HepG2 (cell line): ENCODE results near the gene CDC42BPG. TPM values are rescaled to one million over a fixed set of nuclear protein-coding genes. Genes with fewer than 3 reads are reported as not detected.

ENCODE experiments used
- GATAD2A ChIP-seq: IDR thresholded peaks from 2 replicates; pipeline ENCODE4 v1.6.1; 2016
- ZNF460 ChIP-seq: sonication (generic); formaldehyde crosslinking; IDR thresholded peaks from 2 replicates; pipeline ENCODE4 v1.5.1; 2020; ENCODE audit warnings: missing genetic modification reagents, mild to moderate bottlenecking, borderline replicate concordance
- ZNF564 ChIP-seq: sonication (generic); formaldehyde crosslinking; IDR thresholded peaks from 2 replicates; pipeline ENCODE4 v1.8.1; 2023; ENCODE audit warnings: mild to moderate bottlenecking, missing genetic modification reagents
- polyA plus RNA-seq, 8 experiments: library from polyadenylated mRNA; depleted of rRNA in 3 of 8; stranded (reverse) in 7 of 8; unstranded in 1 of 8; fragments of >200 nt; fragmentation: Illumina TruSeq in 4 of 8; extraction: Trizol in 4 of 8; gene quantifications; 2 replicates each; pipeline versions ENCODE4 v1.2.1 to v1.2.3, GENCODE V29; 2011 to 2016; ENCODE audit warnings: low read depth in 4 of 8, missing spikeins in 1 of 8, mixed read lengths in 1 of 8; ENCODE audit not compliant: insufficient read depth in 1 of 8
- total RNA-seq, 5 experiments: library from RNA; depleted of rRNA; stranded (reverse); fragments of >200 nt; fragmentation: Illumina TruSeq; extraction: Trizol; gene quantifications; 2 replicates each; pipeline ENCODE4 v1.2.3, GENCODE V29; 2016; ENCODE audit warnings: low read depth in 1 of 5
- TF ChIP-seq, protein P1 (sequence below): sonication (generic); formaldehyde crosslinking; IDR thresholded peaks from 2 replicates; pipeline ENCODE4 v1.4.0; 2020; ENCODE audit warnings: missing genetic modification reagents
- TF ChIP-seq, protein P2 (sequence below): sonication (generic); formaldehyde crosslinking; IDR thresholded peaks from 2 replicates; pipeline ENCODE4 v1.5.0; 2020; ENCODE audit warnings: mild to moderate bottlenecking, missing genetic modification reagents, moderate library complexity
- TF ChIP-seq, protein P3 (sequence below): sonication (generic); formaldehyde crosslinking; IDR thresholded peaks from 2 replicates; pipeline ENCODE4 v1.4.0; 2020; ENCODE audit warnings: missing genetic modification reagents
- TF ChIP-seq, protein P4 (sequence below): sonication (generic); formaldehyde crosslinking; IDR thresholded peaks from 2 replicates; pipeline ENCODE4 v1.9.0; 2022; ENCODE audit warnings: missing genetic modification reagents, mild to moderate bottlenecking, borderline replicate concordance
- TF ChIP-seq, protein P5 (sequence below): sonication (generic); formaldehyde crosslinking; IDR thresholded peaks from 2 replicates; pipeline ENCODE4 v1.4.0; 2020; ENCODE audit warnings: missing genetic modification reagents, borderline replicate concordance
- TF ChIP-seq, protein P6 (sequence below): sonication (generic); formaldehyde crosslinking; IDR thresholded peaks from 2 replicates; pipeline ENCODE4 v1.4.0; 2020; ENCODE audit warnings: missing genetic modification reagents
- TF ChIP-seq, protein P7 (sequence below): sonication (generic); formaldehyde crosslinking; IDR thresholded peaks from 2 replicates; pipeline ENCODE4 v1.8.0; 2022; ENCODE audit warnings: mild to moderate bottlenecking, missing genetic modification reagents, borderline replicate concordance
- TF ChIP-seq, protein P8 (sequence below): sonication (generic); formaldehyde crosslinking; IDR thresholded peaks from 2 replicates; pipeline ENCODE4 v1.5.1; 2020; ENCODE audit warnings: missing genetic modification reagents, mild to moderate bottlenecking, borderline replicate concordance

The CDC42BPG gene
- total and polyA plus RNA-seq, 2 of the 13 experiments (the other 11 are each of a cell fraction or from before 2014, with no cell fraction given), result 0.55 to 1.4 TPM

DNA sequence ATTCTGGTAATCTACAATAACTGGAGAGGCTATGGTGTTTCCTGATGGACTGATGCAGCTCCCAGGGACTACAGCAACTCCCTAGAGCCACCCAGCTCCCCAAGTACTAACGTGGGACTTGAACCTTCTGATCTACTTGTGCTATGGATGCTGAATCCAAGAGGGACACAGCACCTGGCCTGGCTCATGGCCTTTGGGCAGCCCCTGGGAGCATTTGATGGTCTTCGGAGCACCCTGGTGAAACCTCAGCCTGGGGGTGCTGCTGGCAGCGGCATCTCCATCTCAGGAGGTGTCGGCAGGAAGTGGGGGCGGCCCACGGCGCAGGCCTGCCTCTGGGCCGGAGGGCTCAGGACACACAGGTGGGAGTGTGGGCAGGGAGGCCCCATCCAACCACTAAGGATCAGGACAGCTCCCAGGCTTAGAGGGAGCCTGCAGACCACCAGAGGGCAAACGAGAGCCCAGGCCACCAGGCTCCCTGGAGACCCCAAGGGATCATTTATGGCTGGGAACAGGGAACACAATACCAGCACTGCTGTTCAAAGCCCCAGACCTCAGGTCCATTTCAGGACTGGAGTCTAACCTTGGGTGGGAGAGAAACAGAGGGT lies 25.2 kb upstream of the CDC42BPG start (continued):
- TF ChIP-seq, protein P1, sequence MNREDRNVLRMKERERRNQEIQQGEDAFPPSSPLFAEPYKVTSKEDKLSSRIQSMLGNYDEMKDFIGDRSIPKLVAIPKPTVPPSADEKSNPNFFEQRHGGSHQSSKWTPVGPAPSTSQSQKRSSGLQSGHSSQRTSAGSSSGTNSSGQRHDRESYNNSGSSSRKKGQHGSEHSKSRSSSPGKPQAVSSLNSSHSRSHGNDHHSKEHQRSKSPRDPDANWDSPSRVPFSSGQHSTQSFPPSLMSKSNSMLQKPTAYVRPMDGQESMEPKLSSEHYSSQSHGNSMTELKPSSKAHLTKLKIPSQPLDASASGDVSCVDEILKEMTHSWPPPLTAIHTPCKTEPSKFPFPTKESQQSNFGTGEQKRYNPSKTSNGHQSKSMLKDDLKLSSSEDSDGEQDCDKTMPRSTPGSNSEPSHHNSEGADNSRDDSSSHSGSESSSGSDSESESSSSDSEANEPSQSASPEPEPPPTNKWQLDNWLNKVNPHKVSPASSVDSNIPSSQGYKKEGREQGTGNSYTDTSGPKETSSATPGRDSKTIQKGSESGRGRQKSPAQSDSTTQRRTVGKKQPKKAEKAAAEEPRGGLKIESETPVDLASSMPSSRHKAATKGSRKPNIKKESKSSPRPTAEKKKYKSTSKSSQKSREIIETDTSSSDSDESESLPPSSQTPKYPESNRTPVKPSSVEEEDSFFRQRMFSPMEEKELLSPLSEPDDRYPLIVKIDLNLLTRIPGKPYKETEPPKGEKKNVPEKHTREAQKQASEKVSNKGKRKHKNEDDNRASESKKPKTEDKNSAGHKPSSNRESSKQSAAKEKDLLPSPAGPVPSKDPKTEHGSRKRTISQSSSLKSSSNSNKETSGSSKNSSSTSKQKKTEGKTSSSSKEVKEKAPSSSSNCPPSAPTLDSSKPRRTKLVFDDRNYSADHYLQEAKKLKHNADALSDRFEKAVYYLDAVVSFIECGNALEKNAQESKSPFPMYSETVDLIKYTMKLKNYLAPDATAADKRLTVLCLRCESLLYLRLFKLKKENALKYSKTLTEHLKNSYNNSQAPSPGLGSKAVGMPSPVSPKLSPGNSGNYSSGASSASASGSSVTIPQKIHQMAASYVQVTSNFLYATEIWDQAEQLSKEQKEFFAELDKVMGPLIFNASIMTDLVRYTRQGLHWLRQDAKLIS (CRISPR knock-in tag), result 0 out of 2 replicates have a peak, but pooled peaks have one; percentile 3
- TF ChIP-seq, protein P2, sequence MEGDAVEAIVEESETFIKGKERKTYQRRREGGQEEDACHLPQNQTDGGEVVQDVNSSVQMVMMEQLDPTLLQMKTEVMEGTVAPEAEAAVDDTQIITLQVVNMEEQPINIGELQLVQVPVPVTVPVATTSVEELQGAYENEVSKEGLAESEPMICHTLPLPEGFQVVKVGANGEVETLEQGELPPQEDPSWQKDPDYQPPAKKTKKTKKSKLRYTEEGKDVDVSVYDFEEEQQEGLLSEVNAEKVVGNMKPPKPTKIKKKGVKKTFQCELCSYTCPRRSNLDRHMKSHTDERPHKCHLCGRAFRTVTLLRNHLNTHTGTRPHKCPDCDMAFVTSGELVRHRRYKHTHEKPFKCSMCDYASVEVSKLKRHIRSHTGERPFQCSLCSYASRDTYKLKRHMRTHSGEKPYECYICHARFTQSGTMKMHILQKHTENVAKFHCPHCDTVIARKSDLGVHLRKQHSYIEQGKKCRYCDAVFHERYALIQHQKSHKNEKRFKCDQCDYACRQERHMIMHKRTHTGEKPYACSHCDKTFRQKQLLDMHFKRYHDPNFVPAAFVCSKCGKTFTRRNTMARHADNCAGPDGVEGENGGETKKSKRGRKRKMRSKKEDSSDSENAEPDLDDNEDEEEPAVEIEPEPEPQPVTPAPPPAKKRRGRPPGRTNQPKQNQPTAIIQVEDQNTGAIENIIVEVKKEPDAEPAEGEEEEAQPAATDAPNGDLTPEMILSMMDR, result peak; percentile 72
- TF ChIP-seq ZNF460 (CRISPR knock-in tag), result no peak
- no peak; the same call in 1 of the 2 replicates for TF ChIP-seq GATAD2A
- TF ChIP-seq, protein P3, sequence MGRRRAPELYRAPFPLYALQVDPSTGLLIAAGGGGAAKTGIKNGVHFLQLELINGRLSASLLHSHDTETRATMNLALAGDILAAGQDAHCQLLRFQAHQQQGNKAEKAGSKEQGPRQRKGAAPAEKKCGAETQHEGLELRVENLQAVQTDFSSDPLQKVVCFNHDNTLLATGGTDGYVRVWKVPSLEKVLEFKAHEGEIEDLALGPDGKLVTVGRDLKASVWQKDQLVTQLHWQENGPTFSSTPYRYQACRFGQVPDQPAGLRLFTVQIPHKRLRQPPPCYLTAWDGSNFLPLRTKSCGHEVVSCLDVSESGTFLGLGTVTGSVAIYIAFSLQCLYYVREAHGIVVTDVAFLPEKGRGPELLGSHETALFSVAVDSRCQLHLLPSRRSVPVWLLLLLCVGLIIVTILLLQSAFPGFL (CRISPR knock-in tag), result no peak
- TF ChIP-seq ZNF564 (CRISPR knock-in tag), result 0 out of 2 replicates have a peak, but pooled peaks have one; percentile 22
- TF ChIP-seq, protein P4, sequence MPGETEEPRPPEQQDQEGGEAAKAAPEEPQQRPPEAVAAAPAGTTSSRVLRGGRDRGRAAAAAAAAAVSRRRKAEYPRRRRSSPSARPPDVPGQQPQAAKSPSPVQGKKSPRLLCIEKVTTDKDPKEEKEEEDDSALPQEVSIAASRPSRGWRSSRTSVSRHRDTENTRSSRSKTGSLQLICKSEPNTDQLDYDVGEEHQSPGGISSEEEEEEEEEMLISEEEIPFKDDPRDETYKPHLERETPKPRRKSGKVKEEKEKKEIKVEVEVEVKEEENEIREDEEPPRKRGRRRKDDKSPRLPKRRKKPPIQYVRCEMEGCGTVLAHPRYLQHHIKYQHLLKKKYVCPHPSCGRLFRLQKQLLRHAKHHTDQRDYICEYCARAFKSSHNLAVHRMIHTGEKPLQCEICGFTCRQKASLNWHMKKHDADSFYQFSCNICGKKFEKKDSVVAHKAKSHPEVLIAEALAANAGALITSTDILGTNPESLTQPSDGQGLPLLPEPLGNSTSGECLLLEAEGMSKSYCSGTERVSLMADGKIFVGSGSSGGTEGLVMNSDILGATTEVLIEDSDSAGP, result no peak
- TF ChIP-seq, protein P5, sequence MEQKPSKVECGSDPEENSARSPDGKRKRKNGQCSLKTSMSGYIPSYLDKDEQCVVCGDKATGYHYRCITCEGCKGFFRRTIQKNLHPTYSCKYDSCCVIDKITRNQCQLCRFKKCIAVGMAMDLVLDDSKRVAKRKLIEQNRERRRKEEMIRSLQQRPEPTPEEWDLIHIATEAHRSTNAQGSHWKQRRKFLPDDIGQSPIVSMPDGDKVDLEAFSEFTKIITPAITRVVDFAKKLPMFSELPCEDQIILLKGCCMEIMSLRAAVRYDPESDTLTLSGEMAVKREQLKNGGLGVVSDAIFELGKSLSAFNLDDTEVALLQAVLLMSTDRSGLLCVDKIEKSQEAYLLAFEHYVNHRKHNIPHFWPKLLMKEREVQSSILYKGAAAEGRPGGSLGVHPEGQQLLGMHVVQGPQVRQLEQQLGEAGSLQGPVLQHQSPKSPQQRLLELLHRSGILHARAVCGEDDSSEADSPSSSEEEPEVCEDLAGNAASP (CRISPR knock-in tag), result no peak
- TF ChIP-seq, protein P6, sequence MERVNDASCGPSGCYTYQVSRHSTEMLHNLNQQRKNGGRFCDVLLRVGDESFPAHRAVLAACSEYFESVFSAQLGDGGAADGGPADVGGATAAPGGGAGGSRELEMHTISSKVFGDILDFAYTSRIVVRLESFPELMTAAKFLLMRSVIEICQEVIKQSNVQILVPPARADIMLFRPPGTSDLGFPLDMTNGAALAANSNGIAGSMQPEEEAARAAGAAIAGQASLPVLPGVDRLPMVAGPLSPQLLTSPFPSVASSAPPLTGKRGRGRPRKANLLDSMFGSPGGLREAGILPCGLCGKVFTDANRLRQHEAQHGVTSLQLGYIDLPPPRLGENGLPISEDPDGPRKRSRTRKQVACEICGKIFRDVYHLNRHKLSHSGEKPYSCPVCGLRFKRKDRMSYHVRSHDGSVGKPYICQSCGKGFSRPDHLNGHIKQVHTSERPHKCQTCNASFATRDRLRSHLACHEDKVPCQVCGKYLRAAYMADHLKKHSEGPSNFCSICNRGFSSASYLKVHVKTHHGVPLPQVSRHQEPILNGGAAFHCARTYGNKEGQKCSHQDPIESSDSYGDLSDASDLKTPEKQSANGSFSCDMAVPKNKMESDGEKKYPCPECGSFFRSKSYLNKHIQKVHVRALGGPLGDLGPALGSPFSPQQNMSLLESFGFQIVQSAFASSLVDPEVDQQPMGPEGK (CRISPR knock-in tag), result peak; percentile 23; the same call in 1 of the 2 replicates
- TF ChIP-seq, protein P7, sequence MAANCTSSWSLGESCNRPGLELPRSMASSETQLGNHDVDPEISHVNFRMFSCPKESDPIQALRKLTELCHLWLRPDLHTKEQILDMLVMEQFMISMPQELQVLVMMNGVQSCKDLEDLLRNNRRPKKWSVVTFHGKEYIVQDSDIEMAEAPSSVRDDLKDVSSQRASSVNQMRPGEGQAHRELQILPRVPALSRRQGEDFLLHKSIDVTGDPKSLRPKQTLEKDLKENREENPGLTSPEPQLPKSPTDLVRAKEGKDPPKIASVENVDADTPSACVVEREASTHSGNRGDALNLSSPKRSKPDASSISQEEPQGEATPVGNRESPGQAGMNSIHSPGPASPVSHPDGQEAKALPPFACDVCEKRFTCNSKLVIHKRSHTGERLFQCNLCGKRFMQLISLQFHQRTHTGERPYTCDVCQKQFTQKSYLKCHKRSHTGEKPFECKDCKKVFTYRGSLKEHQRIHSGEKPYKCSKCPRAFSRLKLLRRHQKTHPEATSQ, result no peak
- TF ChIP-seq, protein P8, sequence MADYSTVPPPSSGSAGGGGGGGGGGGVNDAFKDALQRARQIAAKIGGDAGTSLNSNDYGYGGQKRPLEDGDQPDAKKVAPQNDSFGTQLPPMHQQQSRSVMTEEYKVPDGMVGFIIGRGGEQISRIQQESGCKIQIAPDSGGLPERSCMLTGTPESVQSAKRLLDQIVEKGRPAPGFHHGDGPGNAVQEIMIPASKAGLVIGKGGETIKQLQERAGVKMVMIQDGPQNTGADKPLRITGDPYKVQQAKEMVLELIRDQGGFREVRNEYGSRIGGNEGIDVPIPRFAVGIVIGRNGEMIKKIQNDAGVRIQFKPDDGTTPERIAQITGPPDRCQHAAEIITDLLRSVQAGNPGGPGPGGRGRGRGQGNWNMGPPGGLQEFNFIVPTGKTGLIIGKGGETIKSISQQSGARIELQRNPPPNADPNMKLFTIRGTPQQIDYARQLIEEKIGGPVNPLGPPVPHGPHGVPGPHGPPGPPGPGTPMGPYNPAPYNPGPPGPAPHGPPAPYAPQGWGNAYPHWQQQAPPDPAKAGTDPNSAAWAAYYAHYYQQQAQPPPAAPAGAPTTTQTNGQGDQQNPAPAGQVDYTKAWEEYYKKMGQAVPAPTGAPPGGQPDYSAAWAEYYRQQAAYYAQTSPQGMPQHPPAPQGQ (CRISPR knock-in tag), result no peak
